Fibroblast of pulmonary artery (primary cell): ENCODE results near the gene LCAT.

ENCODE experiments used
- DNase-seq: peaks from one replicate; pipeline ENCODE4 v3.0.0-alpha.2; 2010; ENCODE audit warnings: low read depth
- H3K4me3 ChIP-seq: replicated peaks from 2 replicates; pipeline ENCODE4 v1.5.1; 2011; ENCODE audit warnings: low read depth, mild to moderate bottlenecking, control low read depth, low read length, moderate library complexity
- TF ChIP-seq, protein P1 (sequence below): IDR thresholded peaks from 2 replicates; pipeline ENCODE4 v1.5.1; 2011; ENCODE audit warnings: mild to moderate bottlenecking, control low read depth, low read length, inconsistent platforms; ENCODE audit errors: missing control alignments

The LCAT gene

DNA sequence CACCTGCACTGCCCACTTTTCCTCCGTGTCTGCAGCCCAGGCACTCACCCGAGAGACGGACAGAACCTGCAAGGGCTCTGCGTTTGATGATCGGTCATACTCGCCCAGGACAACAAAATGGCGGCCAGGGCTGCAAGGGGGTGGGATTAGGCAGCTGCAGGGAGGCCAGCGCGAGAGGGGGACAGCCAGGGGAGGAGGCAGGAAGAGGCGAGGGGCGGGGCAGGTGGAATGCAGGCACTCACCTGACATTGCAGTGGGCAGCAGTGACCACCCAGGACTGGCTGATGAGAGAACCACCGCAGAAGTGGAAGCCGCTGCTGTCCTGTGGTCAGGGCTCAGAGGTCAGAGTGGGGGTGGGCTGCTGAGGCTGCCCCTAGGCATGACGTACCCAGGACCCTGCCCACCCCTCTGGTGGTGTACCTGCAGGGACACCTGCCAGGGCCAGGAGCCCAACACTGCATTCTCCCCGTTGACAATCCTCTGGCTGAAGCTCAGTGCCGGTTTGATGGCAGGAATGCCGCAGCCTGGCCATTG, 13.2 kb downstream of the LCAT start:
- no peak for DNase-seq
- H3K4me3 ChIP-seq: no peak overlapping the region
- TF ChIP-seq, protein P1, sequence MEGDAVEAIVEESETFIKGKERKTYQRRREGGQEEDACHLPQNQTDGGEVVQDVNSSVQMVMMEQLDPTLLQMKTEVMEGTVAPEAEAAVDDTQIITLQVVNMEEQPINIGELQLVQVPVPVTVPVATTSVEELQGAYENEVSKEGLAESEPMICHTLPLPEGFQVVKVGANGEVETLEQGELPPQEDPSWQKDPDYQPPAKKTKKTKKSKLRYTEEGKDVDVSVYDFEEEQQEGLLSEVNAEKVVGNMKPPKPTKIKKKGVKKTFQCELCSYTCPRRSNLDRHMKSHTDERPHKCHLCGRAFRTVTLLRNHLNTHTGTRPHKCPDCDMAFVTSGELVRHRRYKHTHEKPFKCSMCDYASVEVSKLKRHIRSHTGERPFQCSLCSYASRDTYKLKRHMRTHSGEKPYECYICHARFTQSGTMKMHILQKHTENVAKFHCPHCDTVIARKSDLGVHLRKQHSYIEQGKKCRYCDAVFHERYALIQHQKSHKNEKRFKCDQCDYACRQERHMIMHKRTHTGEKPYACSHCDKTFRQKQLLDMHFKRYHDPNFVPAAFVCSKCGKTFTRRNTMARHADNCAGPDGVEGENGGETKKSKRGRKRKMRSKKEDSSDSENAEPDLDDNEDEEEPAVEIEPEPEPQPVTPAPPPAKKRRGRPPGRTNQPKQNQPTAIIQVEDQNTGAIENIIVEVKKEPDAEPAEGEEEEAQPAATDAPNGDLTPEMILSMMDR: no peak

DNA sequence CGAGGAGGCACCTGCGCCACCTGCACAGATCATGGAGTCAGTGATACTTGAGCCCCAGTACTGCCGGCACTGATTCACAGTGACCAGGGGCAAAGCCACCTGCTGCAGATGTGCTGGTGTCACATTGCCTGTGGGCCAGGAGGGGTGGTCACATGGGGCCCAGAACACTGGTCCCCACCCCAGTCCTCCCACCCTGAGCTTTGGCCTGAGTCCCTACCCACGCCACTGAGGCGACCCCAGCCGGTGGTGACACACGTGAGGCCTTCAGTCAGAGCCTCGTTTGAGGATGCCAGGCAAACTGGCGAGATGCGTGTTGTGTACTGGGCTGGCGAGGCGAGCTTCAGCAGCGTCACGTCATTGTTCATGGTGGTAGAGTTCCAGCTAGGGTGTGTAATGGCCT, 13.7 kb downstream of the LCAT start:
- DNase-seq: no peak
- TF ChIP-seq, protein P1: no peak
- H3K4me3 ChIP-seq: no peak overlapping the region

GRCh38 chr16:67928561-67929364, 15.2 kb downstream of the LCAT start:
- DNase-seq: peak; percentile 66
- H3K4me3 ChIP-seq: no peak overlapping the region
- TF ChIP-seq, protein P1: peak; percentile 93

DNA sequence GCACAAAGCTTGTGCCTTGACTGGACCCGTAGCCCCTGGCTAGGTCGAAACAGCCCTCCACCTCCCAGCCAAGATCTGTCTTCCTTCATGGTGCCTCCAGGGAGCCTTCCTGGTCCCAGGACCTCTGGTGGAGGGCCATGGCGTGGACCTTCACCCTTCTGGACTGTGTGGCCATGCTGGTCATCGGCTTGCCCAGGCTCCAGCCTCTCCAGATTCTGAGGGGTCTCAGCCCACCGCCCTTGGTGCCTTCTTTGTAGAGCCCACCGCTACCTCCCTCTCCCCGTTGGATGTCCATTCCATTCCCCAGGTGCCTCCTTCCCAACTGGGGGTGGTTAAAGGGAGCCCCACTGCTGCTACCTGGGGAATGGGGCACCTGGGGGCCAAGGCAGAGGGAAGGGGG, 15.8 kb downstream of the LCAT start:
- TF ChIP-seq, protein P1: no peak
- DNase-seq: no peak
- H3K4me3 ChIP-seq: no peak overlapping the region

DNA sequence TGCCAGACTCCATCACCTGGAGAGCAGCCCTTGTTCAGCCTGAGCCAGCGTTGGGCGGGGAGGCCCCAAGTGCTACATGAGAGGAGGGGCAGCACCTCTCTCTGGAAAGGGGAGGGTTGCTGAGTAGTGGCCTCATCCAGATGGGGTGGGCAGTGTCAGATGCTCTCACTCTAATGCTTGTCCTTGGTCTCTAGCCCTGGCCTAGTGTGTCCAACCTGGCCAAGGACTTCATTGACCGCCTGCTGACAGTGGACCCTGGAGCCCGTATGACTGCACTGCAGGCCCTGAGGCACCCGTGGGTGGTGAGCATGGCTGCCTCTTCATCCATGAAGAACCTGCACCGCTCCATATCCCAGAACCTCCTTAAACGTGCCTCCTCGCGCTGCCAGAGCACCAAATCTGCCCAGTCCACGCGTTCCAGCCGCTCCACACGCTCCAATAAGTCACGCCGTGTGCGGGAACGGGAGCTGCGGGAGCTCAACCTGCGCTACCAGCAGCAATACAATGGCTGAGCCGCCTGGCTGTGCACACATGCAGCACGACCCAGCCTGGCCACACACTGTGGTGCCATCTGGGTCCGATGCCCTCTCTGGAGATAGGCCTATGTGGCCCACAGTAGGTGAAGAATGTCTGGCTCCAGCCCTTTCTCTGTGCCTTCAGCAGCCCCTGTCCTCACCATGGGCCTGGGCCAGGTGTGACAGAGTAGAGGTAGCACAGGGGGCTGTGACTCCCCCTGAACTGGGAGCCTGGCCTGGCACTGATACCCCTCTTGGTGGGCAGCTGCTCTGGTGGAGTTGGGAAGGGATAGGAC, 16.6 kb downstream of the LCAT start:
- no peak overlapping the region for H3K4me3 ChIP-seq
- TF ChIP-seq, protein P1: no peak
- no peak for DNase-seq

DNA sequence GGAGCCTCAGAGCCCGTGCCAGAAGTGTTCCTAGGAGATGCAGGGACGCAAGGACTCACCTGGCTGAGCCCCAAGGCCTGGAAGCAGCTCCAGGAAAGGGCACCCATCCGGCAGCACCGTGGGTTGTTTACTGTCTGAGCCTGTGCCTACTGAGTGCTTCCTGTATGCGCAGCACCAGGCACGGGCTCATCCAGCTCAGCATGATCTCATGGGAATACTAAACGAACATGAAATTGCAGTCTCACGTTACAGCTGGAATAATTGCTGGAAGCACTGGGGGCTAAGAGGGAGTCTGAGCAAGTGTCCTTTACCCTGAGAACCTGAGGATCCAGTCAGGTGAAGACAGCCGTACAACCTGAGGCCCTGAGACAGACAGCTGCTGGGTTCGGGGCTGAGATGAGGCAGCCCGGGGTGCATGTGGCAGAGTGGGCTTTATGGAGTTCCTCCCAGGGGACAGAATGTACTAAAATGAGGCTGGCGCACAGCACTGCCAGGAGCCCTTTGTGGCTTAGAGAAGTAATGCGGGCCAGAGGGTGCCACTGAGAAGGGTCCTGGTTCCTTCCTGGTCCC, 17.7 kb downstream of the LCAT start:
- TF ChIP-seq, protein P1: no peak
- H3K4me3 ChIP-seq: no peak overlapping the region
- DNase-seq: no peak
